T-cell (primary cell): ENCODE results near the gene SPEG. TPM values are rescaled to one million over a fixed set of nuclear protein-coding genes. Genes with fewer than 3 reads are reported as not detected.

Source experiments
- ATAC-seq, 4 experiments: fragments of 200-7000 bp in 3 of 4; fragments of 150-1000 bp in 1 of 4; cut with Tn5 transposase; replicated peaks in 1 of 4; 1 replicate in 3 of 4; 2 replicates in 1 of 4; pipeline ENCODE4 v1.10.0; 2021; ENCODE audit warnings: moderate library complexity in 3 of 4, mild to moderate bottlenecking in 2 of 4, moderate number of reproducible peaks in 1 of 4
- CTCF ChIA-PET, 2 donors: fragments of 300-600 bp; sonication (Branson Sonifier 250); formaldehyde crosslinking; loops; one replicate each; lab custom pipeline; 2022; ENCODE audit warnings: antibody characterized with exemption in 2 of 2; lab: Charles Lee
- POLR2A ChIA-PET, 2 donors: fragments of 300-600 bp; sonication (Branson Sonifier 250); formaldehyde crosslinking; loops; one replicate each; lab custom pipeline; 2022; ENCODE audit warnings: antibody characterized with exemption in 2 of 2; lab: Charles Lee
- DNase-seq, 35 experiments: peaks; one replicate each; pipeline versions ENCODE4 v3.0.0 to v3.0.0-alpha.2; 2013 to 2023
- H3K27ac ChIP-seq: one replicate; pipeline ENCODE4 v1.5.1; 2013; ENCODE audit warnings: low read length
- H3K27me3 ChIP-seq, 2 experiments: replicated peaks in 1 of 2; 1 replicate in 1 of 2; 2 replicates in 1 of 2; pipeline versions ENCODE4 v1.6.1 to v1.7.0; 2013; ENCODE audit warnings: low read length in 1 of 2, mixed read lengths in 1 of 2; ENCODE audit not compliant: control insufficient read depth in 2 of 2, insufficient read depth in 2 of 2; ENCODE audit errors: extremely low read depth in 1 of 2
- H3K36me3 ChIP-seq, 2 donors: 1 replicate in 1 of 2; 2 replicates in 1 of 2; pipeline versions ENCODE4 v1.6.1 to v1.7.0; 2013; ENCODE audit warnings: low read length in 1 of 2; ENCODE audit not compliant: control insufficient read depth in 2 of 2, insufficient read depth in 1 of 2; ENCODE audit errors: extremely low read depth in 1 of 2
- H3K4me1 ChIP-seq, 2 experiments: 1 replicate in 1 of 2; 2 replicates in 1 of 2; pipeline versions ENCODE4 v1.6.1 to v1.7.0; 2013; ENCODE audit warnings: low read length in 2 of 2, mixed read lengths in 1 of 2; ENCODE audit not compliant: insufficient read depth in 2 of 2, control insufficient read depth in 1 of 2; ENCODE audit errors: extremely low read depth in 1 of 2
- H3K4me3 ChIP-seq, 2 donors: 1 replicate in 1 of 2; 2 replicates in 1 of 2; pipeline versions ENCODE4 v1.5.1 to v1.7.0; 2013; ENCODE audit warnings: mild to moderate bottlenecking in 2 of 2, low read length in 1 of 2, moderate library complexity in 1 of 2; ENCODE audit not compliant: control insufficient read depth in 1 of 2; ENCODE audit errors: extremely low read depth in 1 of 2
- H3K9me3 ChIP-seq: 2 replicates; pipeline ENCODE4 v1.7.0; 2013
- H3K27ac Mint-ChIP-seq, 2 donors: one replicate each; pipeline ENCODE4 v1.8.0; 2020 to 2021; ENCODE audit warnings: mild to moderate bottlenecking in 2 of 2, mixed read lengths in 2 of 2
- H3K27me3 Mint-ChIP-seq, 2 donors: one replicate each; pipeline ENCODE4 v1.8.0; 2021 to 2022; ENCODE audit warnings: mixed read lengths in 2 of 2
- H3K36me3 Mint-ChIP-seq: one replicate; pipeline ENCODE4 v1.8.0; 2021; ENCODE audit warnings: mixed read lengths
- H3K4me1 Mint-ChIP-seq, 3 donors: one replicate each; pipeline ENCODE4 v1.8.0; 2020 to 2022; ENCODE audit warnings: mixed read lengths in 3 of 3, mild to moderate bottlenecking in 1 of 3
- H3K4me3 Mint-ChIP-seq, 3 donors: one replicate each; pipeline ENCODE4 v1.8.0; 2020 to 2022; ENCODE audit warnings: mild to moderate bottlenecking in 3 of 3, mixed read lengths in 3 of 3, moderate library complexity in 3 of 3
- H3K9me3 Mint-ChIP-seq, 3 donors: one replicate each; pipeline ENCODE4 v1.8.0; 2020 to 2022; ENCODE audit warnings: mixed read lengths in 3 of 3
- WGBS: methylation state at CpG from one replicate; pipeline ENCODE4 v1.1.5; 2013; ENCODE audit warnings: missing lambda C conversion rate; ENCODE audit not compliant: insufficient coverage; 5-methylcytosine and 5-hydroxymethylcytosine counted together
- total RNA-seq, 35 experiments: library from RNA in 6 of 35; stranded (reverse) in 6 of 35; fragments of 120-200 nt in 1 of 35; gene quantifications; one replicate each; pipeline versions ENCODE4 v1.2.1 to v1.2.4 and lab custom pipeline; 2013 to 2026

Gene SPEG
- total RNA-seq, 5 donors from 2014 or later (not counting 1 experiment from before 2014, with no cell fraction given) = 13.8 to 23.9 (median 18.9) TPM

GRCh38 chr2:219539926-219540678 is 105.5 kb downstream of the SPEG start:
- H3K4me3 Mint-ChIP-seq = no peak overlapping the region
- ChIA-PET CTCF (interaction anchor here (0.6 to 2.8 kb wide), 14 partner anchors 10 to 105 kb away, joined by 3 to 13 read pairs (median 4); partner anchors contain the start of gene GMPPA (in 1 of the 2)), POLR2A (no interaction called here)
- H3K4me3 ChIP-seq = no peak overlapping the region
- 94% methylated on average over 46 of the region's 46 CpGs for WGBS
- no peak overlapping the region for H3K27ac ChIP-seq
- ATAC-seq (no peak), DNase-seq (no peak)
- peaks cover 0 to 12% of the 10 kb centered on the region in 2 donors for H3K36me3 ChIP-seq
- no peaks in the 10 kb centered on the region for H3K9me3 ChIP-seq
- peaks cover 0 to 3% of the 10 kb centered on the region in 2 donors for H3K27me3 Mint-ChIP-seq
- H3K27me3 ChIP-seq = peaks cover 0 to 25% of the 10 kb centered on the region in 2 experiments
- peaks cover 10 to 33% of the 10 kb centered on the region in 2 experiments for H3K4me1 ChIP-seq
- no peaks in the 10 kb centered on the region for H3K9me3 Mint-ChIP-seq
- H3K27ac Mint-ChIP-seq = no peak overlapping the region
- H3K4me1 Mint-ChIP-seq = peaks cover 24 to 28% (median 27%) of the 10 kb centered on the region in 3 donors
- H3K36me3 Mint-ChIP-seq = no peaks in the 10 kb centered on the region

- Histone ChIP-seq H3K36me3 (peaks cover 0 to 12% of the 10 kb centered on the region in 2 donors), H3K4me1 (peaks cover 10 to 33% of the 10 kb centered on the region in 2 experiments), H3K9me3 (no peaks in the 10 kb centered on the region), H3K27me3 (peaks cover 0 to 22% of the 10 kb centered on the region in 2 experiments), H3K27ac (no peak overlapping the region), H3K4me3 (no peak overlapping the region)
- DNase-seq = no peak
- H3K4me1 Mint-ChIP-seq = peaks cover 24 to 28% (median 27%) of the 10 kb centered on the region in 3 donors
- H3K9me3 Mint-ChIP-seq = no peaks in the 10 kb centered on the region
- H3K36me3 Mint-ChIP-seq = no peaks in the 10 kb centered on the region
- ChIA-PET POLR2A (no interaction called here), CTCF (interaction anchor here (0.5 to 2.8 kb wide), 37 partner anchors 9 to 154 kb away, joined by 3 to 13 read pairs (median 4); partner anchors contain the start of genes DNPEP (in 1 of the 2) and GMPPA (in 1 of the 2))
- peak overlapping the region; percentile 46 to 89 (median 84) for H3K4me3 Mint-ChIP-seq
- no peak overlapping the region for H3K27ac Mint-ChIP-seq
- ATAC-seq = no peak
- 89% methylated on average over 5 of the region's 12 CpGs for WGBS
- H3K27me3 Mint-ChIP-seq = peaks cover 0 to under 1% of the 10 kb centered on the region in 2 donors
These were observed 106.3 kb downstream of the SPEG start for GRCh38 chr2:219540784-219541504.

GRCh38 chr2:219541611-219542180 is 107.1 kb downstream of the SPEG start:
- ATAC-seq (peak; percentile 37 to 45 (median 40)), DNase-seq (peak; percentile 65 to 92 (median 80))
- Mint-ChIP-seq H3K4me1 (peaks cover 24 to 28% (median 27%) of the 10 kb centered on the region in 3 donors), H3K27ac (no peak overlapping the region), H3K9me3 (no peaks in the 10 kb centered on the region), H3K4me3 (peak overlapping the region; percentile 78 to 89 (median 84)), H3K36me3 (no peaks in the 10 kb centered on the region), H3K27me3 (peaks cover 0 to 4% of the 10 kb centered on the region in 2 donors)
- under 1% methylated on average over 44 of the region's 48 CpGs for WGBS
- H3K4me3 ChIP-seq = peak overlapping the region; percentile 57 to 71
- H3K27me3 ChIP-seq = peaks cover 4 to 14% of the 10 kb centered on the region in 2 experiments
- H3K27ac ChIP-seq = no peak overlapping the region
- H3K4me1 ChIP-seq = peaks cover 10 to 33% of the 10 kb centered on the region in 2 experiments
- ChIA-PET CTCF (interaction anchor here (0.5 to 2.8 kb wide), 38 partner anchors 9 to 1744 kb away, joined by 3 to 13 read pairs (median 4); partner anchors contain the start of genes DNPEP (in 1 of the 2) and GMPPA (in 1 of the 2)), POLR2A (no interaction called here)
- no peaks in the 10 kb centered on the region for H3K9me3 ChIP-seq
- peaks cover 0 to 12% of the 10 kb centered on the region in 2 donors for H3K36me3 ChIP-seq

GRCh38 chr2:219542931-219543595 is 108.4 kb downstream of the SPEG start:
- Histone ChIP-seq H3K27me3 (peaks cover 4 to 10% of the 10 kb centered on the region in 2 experiments), H3K4me3 (peak overlapping the region; percentile 74 to 76), H3K36me3 (peaks cover 0 to 12% of the 10 kb centered on the region in 2 donors), H3K9me3 (no peaks in the 10 kb centered on the region), H3K27ac (peak overlapping the region; percentile 44), H3K4me1 (peaks cover 10 to 33% of the 10 kb centered on the region in 2 experiments)
- Mint-ChIP-seq H3K9me3 (no peaks in the 10 kb centered on the region), H3K36me3 (no peaks in the 10 kb centered on the region), H3K27ac (peak overlapping the region; percentile 58 to 65), H3K4me3 (peak overlapping the region; percentile 78 to 89 (median 84)), H3K27me3 (peaks cover 3 to 9% of the 10 kb centered on the region in 2 donors), H3K4me1 (peaks cover 24 to 28% (median 27%) of the 10 kb centered on the region in 3 donors)
- CTCF ChIA-PET = interaction anchor here in 1 of 2 donors (0.6 to 1.4 kb wide), 3 partner anchors 9 to 264 kb away, joined by 3 to 4 read pairs (median 3); no protein-coding TSS in a partner anchor
- DNase-seq (no peak), ATAC-seq (peak; percentile 41 to 66 (median 59))
- WGBS = under 1% methylated on average over 66 of the region's 66 CpGs
- POLR2A ChIA-PET = interaction anchor here in 1 of 2 donors (0.5 to 0.6 kb wide), 2 partner anchors 90 to 156 kb away, joined by 3 read pairs; no protein-coding TSS in a partner anchor

GRCh38 chr2:219543596-219544358 is 109.1 kb downstream of the SPEG start, which contains the start of the genes CHPF and TMEM198:
Gene CHPF, minus strand, starts transcription at chr2:219543809. Its CDS starts 271 bp downstream, at chr2:219543538.
Gene TMEM198, plus strand, starts transcription at chr2:219544028. Its CDS starts 700 bp downstream, at chr2:219544728.
- DNase-seq (peak; percentile 72 to 93 (median 83)), ATAC-seq (peak; percentile 75 to 80 (median 79))
- peak within 1 kb of the TSS; percentile 74 to 76 for H3K4me3 ChIP-seq
- peak within 1 kb of the TSS; percentile 65 for H3K27ac Mint-ChIP-seq
- POLR2A ChIA-PET = no interaction called here
- H3K36me3 Mint-ChIP-seq = no peaks in the 10 kb centered on the region
- peak within 1 kb of the TSS; percentile 68 for H3K27ac ChIP-seq
- H3K4me1 ChIP-seq = peaks cover 10 to 33% of the 10 kb centered on the region in 2 experiments
- CTCF ChIA-PET = interaction anchor here in 1 of 2 donors (0.6 kb wide), 1 partner anchor 114 kb away, joined by 3 read pairs; no protein-coding TSS in a partner anchor
- H3K4me1 Mint-ChIP-seq = peaks cover 24 to 28% (median 27%) of the 10 kb centered on the region in 3 donors
- peaks cover 4 to 10% of the 10 kb centered on the region in 2 experiments for H3K27me3 ChIP-seq
- H3K9me3 Mint-ChIP-seq = no peaks in the 10 kb centered on the region
- WGBS = under 1% methylated on average over 68 of the region's 75 CpGs
- peaks cover 7 to 9% of the 10 kb centered on the region in 2 donors for H3K27me3 Mint-ChIP-seq
- no peaks in the 10 kb centered on the region for H3K9me3 ChIP-seq
- peak within 1 kb of the TSS; percentile 78 to 89 (median 84) for H3K4me3 Mint-ChIP-seq
- H3K36me3 ChIP-seq = peaks cover 0 to 11% of the 10 kb centered on the region in 2 donors
